Activated CD4-positive, CD25-positive, alpha-beta regulatory T cell treated with anti-CD3 and anti-CD28 coated beads, Interleukin-2, amount 50 U/mL, for 24 hours (primary cell): ENCODE data around the gene HABP2.

Experiments
- ATAC-seq, 2 donors: fragments of 150-1000 bp; cut with Tn5 transposase; one replicate each; pipeline ENCODE4 v1.10.0; 2021; ENCODE audit warnings: mild to moderate bottlenecking in 1 of 2, moderate library complexity in 1 of 2

HABP2 gene

DNA sequence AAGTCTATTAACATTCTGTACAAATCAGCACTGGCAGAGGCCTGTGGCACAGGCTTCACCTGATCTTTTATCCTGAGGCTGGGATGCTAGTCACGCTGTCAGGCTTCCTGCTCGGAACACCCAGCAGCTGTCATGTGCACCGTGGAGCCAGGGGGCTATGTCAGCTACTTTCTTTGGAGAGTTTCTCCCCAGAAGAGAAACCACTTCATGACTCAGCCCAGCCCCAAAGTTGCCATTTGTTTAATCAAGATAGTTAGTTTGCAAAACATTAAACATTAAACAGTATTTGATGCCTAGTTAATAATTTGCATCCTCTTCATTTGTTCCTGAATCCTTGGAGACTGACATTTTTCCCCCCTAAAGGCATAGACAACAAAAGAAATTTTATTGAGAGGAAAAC lies at the start of gene HABP2:
TSS of gene HABP2 (plus strand) at position 353 of the 400 bp plus-strand sequence. CDS start 69 bp downstream, outside the sequence.
- ATAC-seq: no peak

- ATAC-seq: no peak
These were observed 48.9 kb upstream of the HABP2 start for GRCh38 chr10:113503930-113504329.

GRCh38 chr10:113504423-113504822 lies 48.4 kb upstream of the HABP2 start:
- ATAC-seq: no peak

DNA sequence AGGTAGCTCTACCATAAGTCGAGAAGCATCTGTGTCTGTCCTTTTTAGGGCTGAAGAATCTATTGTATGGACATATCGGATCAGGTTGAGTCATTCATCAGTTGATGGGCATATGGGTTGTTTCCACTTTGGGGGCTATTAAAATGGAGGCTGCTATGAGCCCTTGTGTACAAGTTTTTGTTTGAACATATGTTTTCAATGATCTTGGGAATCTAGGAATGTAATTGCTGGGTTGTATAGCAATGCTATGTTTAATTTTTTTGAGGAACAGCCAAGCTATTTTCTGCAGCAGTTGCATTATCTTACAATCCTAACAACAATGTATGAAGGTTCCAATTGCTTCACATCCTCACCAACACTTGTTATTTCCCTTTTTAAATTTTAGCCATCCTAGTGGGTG lies 46.4 kb upstream of the HABP2 start:
- no peak for ATAC-seq

GRCh38 chr10:113511419-113511818 lies 41.4 kb upstream of the HABP2 start:
- no peak for ATAC-seq

DNA sequence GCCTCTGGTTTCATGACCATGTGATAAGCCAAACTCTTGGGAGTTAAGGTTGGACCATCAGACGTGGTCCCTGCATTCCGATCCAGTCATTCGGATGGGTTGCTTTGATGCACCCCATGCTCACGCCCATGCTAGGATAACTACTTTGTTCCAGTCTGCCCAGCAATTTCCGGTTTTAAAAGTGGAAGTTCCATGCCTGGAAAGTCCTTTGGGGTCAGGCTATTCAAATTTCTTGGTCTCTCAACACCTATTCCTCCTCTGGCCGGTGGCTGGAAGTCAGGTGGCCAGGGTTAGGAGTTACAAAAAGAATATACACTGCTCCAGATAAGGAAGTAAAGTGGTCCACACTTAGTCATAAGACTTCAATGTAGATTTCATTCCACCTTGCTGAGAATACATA lies 37.7 kb upstream of the HABP2 start:
- ATAC-seq: no peak

DNA sequence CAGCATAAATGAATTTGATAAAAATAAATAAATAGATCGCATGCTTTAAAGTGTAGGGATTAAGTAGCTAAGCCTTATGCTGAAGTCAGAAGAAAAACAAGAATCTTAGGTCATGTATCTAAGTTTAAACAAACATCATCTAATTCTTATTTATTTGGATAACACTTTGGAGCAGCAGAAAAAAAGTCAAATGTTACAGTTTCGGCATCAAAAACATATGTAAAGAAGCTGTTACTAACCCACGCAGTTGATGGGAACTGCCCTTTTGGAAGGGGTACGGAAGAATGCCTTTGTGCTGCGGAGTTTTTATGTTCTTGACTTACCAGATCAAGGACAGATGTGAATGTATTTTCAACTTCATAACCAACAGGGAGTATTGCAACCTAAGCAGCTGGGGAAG lies 37.3 kb upstream of the HABP2 start:
- ATAC-seq: no peak

DNA sequence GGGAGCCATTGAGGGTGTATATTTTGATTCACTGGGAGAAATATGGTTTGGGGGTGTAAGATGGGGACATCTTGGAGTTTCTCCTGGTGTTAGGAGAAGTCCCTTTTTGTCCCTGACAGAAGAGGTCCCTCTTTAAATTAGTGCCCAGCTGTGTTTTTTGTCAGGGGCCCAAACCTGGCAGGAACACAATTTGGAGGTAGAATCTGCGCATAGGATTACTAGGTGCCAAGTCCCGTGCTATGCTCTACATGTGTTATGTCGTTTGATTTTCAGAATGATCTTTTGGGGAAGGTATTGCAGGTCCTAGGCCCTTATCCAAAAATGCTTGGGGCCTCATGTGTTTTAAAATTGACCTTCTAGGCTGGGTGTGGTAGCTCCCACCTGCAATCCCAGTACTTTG lies 36.8 kb upstream of the HABP2 start:
- ATAC-seq: no peak

DNA sequence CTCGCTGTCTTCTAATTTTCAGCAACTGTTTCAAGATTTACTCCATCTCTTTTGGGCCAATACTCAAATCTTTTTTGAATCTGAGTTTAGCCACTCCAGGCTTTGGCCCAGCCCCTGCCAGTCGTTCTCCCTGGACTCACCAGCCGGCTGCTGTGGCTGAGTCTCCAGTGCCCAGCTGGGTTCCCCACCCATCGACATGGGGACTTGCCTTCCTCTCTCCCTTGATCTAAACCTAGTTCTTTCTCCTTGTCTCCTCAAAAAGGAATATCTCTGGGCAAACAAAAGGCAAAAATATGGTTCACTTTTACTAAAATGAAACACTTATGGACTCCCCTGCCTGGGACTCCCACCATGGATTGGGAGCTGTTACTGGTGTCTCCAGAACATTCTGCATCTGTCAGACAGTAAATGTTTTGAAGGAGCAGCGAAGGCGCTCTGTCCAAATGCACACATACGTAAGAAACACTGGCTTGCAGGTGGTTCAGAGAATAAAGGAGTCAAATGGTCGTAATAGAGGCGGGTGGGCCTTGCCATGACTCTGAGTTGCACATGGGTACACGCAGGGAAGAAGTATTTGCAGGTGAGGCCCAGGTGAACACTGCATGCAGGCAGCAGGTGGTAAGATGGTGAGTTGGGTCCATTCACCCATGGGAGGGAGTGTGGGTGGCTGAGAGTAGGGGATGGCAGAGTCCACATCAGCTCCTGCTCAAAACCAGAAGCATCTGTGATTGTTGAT lies 35.5 kb upstream of the HABP2 start:
- ATAC-seq: no peak

- no peak for ATAC-seq
These were observed 35.0 kb upstream of the HABP2 start for GRCh38 chr10:113517901-113518260.

DNA sequence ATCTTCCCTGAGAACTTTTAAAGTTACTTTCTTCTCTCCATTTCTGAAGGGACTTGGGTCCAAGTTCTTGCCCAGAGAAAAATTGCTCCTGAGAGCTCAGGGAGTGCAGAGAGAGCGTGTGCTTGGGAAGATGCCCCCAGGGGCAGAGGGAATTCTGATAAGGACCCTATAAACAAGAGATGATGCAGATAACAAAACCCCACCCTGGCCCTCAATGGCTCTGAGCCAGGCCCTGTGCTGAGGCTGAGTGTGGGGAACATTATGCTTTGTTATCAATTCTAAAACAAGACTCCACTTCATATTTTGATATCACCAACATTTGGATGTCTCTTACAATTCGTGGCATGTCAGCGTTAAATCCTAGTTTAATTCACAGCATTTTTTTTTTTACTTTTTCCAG lies 34.4 kb upstream of the HABP2 start:
- ATAC-seq: no peak

DNA sequence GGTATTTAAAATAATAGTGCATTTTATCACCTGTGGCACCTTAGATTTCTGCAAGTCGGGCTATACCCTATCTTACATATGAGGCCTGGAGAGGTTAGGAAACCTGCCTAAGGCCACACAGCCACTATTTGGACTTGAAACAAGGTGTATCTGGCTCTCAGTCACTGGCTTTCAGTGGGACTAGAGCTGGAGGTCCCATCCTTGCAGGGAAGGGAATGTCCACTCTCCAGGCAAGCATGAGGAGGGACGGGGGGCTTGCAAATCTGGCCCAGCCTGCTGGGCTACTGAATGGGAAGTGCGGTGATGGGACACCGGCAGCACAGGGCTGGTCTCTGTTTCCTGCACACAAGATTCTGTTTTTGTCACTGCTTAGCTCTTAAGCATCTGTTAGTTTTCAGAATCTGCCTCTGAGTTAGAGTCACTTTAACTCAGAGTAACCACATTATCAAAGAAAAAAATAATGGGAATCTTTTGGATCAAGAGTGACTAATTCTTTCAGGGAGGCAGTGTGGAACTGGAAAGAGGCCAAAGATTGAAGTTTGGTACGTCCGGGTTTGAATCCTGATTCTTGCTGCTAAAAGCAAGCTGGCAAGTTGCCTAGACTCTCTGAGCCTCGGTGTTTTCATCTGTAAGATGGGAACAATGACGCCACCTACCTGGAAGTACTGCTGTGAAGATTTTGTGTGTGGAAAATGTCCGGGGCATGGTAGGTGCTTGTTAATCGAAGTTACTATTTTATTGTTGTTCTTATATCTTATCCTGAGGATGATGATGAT lies 33.8 kb upstream of the HABP2 start:
- no peak for ATAC-seq

DNA sequence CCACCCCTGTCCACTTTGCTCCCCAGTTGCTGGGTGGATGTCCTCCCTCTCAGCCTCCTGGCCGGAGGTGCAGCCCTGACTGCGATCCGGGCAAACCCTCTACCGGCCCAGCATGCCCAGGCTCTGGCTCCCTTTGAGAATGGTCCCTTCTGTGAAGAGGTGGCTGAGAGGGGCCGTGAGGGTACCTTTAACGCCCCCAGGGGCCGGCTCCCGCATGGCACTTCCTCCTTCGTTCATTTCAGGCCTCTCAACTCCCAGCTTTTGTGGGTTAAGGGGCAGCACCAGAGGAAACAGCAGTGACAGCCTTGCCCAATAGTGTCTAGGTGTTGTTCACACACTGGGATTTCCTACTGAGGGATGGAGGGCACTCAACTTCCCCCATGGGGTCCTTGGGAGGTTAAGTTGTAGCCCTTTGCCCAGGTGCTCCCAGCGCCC lies 33.2 kb upstream of the HABP2 start:
- no peak for ATAC-seq

DNA sequence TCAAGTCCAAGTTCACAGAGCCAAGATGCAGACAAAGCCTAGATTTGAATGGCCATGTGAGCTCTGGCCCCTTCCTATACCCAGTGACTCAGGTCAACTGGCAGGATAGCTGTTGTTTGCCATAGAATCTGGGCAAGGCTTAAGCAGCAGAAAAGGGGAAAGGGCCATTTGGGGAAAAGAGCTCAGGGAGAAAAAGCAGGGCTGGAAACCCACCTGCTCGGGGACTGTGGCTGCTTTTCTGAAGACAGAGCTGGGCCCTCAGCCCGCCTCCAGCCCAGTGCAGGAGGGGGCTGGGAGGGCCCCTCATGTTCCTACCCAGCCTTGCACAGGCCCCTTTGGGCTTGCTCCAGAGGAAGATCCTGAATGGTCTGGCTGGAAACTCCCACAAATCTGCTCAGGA lies 32.6 kb upstream of the HABP2 start:
- no peak for ATAC-seq

GRCh38 chr10:113520690-113521474 lies 32.0 kb upstream of the HABP2 start:
- ATAC-seq: no peak

DNA sequence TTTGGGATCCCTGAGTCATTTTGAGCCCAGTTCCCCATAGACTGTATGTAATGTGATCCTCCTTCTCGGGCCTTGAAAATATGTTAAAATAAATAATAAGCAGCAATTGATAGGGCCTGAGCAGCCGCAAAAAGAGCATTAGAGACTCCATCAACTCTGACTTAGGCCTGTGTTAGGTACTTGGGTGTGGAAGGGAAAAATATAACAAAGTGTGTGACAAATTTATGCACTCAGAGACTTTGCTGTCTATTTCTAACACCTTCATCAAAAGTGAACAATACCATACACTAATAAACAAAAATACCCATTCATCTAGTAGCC lies 31.4 kb upstream of the HABP2 start:
- ATAC-seq: no peak

GRCh38 chr10:113522460-113522859 lies 30.4 kb upstream of the HABP2 start:
- no peak for ATAC-seq

DNA sequence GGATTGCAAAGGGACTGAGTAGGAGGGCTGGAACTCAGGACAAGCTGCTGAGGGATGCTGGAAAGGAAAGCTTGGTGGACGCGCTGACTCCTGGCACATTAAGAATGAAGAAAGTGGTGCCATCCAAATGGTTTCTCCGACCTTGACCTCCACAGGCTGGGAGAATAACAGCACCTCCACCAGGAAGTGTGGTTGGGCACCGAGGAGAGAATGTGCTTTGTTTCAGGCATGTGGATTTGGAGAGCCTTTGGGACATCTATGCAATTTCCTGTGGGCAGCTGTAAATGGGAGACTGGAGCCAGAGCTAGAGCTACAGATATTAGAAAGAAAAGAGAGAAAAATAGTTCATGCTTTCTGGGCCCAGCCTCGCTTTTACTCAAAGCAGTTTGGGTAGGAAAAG lies 29.8 kb upstream of the HABP2 start:
- ATAC-seq: no peak

DNA sequence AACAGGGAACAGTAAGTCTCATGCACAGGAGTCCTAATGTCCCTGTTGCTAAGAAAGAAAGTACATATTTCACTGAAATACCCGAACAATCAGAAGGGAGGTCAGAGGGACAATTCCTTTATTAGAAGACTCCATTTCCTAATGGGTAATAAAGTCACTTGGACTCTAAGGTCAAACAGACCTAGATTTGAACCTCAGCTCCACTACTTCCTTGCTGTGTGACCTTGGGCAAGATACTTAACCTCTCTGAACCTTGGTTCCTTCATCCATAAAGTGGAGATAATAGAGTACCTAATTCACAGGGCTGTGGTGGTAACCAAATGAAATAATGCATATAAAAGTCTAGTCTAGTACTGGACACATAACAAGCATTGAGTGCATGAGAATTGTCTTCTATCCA lies 29.2 kb upstream of the HABP2 start:
- ATAC-seq: no peak

- no peak for ATAC-seq
These were observed 28.7 kb upstream of the HABP2 start for GRCh38 chr10:113524120-113524519.

GRCh38 chr10:113524539-113525490 lies 28.0 kb upstream of the HABP2 start:
- no peak for ATAC-seq

DNA sequence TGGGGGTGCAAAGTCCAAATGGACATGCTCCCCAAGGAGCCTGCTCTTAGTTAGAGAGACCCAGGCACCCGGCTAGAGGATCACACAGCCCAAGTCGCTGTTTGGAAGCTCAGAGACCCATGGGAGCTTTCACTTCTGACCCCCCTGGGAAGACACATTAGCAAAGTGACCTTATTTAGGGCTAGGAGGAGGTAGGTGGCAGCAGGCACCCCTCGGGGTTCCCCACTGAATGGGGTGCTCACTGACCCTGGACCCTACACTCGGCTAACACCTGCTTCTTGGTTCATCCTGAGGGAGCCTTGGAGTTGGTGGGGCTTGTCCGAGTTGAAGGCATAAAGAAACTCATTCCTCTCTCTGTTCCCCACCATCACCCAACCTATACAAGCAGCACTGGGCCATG lies 27.1 kb upstream of the HABP2 start:
- ATAC-seq: no peak
